GM18861 (cell line): ENCODE data around the gene JPT2.
"Not testable (repeated sequence)": the region's sequence is repeated elsewhere in the genome, so short reads cannot be mapped to it uniquely, and the experiment has no call there.

Experiments used
- ATAC-seq: cut with Tn5 transposase; IDR thresholded peaks from one replicate; pipeline ENCODE4 v1.9.1; 2021; ENCODE audit not compliant: unreplicated experiment

Gene JPT2

DNA sequence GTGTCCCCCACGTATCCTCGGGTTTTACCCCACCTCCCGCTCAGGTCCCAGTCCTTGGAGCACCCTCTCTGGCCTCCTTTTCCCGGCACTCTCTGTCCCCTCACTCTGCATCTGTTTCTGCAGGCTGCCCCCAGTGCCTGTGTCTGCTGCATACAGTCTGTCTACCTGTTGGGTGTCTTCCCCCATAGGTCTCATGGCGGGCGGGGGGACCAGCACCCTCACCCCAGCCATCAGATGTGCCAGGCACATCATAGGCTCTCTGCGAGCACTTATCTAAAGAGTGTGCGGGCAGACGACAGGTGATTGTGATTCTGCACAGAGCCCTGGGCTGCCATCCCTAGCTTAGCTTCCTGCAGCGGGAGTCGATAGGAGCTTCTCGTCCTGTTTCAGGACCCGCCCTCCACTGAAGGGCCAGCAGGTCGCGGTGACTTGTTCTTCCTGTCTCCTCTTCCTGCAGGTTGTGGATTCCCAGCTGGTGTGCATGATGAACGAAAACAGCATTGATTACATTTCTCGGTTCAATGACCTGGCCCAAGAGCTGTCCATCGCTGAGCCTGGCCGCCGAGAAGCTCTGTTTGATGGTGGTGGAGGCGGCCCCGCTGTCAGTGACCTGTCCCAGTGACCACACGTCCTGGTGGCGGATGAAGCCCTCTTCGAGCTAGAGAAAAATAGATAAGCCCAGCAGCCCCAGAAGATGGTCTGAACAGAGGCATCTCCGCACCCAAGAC, 4.5 kb upstream of the JPT2 start:
- ATAC-seq: no peak

DNA sequence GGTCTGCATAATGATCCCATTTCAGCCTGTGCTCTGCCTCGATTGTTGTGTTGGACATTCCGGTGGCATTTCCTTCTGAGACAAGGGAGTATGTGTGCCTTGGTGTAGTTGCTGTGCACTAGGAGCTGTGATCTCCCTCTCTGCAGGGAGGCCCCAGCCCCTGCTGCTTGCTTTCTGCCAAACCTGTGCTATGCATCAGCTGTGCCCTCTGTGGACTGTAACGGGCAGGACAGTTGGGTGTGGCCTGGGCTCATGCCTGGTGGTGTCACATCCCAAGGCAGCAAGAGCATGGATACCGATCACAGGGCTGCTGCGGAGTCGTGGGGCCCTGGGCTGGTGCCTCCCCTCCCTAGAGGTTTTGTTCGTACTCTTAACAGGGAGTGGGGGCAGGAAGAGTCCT, 3.8 kb upstream of the JPT2 start:
- ATAC-seq: no peak

DNA sequence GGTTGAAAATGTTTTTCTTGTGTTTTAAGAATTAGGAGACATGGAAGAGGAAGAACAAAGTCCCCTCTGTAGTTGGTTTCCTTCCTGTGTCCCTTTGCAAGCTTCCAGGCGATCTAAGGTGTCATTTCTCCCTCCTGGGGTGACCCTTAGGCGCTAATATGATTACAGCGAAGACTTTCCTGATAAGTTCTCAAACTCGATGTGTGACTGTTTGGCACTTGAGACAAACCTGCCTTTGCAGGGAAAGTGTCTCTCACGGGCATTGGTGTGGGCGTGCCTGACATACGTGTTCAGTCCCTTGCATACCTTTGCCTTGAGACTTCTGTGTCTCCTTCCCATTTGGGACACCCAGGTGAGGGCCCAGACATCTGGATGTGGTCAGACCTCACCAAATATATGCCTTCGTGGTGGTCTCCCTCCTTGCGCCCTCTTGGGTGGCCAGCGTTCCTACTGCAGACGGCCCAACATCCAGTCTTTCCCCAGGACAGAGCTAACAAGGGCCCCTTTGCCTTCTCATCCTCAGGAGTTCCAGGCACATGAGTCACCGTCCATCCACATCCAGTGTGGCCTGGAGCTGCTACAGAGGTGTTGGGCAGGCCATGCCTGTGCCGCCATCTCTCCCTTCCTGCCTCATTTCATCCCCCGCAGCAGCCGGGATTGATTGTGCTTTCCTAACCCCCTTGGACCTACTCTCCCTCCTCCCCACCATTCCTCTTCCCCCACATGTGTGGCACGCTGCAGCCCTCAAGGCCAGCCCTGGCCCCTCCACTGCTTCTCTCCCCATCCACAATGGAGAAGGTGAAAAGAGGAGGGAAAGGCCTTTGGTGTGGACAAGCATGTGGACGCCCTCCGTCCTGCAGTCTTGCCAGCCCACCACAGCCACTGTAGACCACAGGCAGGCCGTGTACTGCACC, 3.1 kb upstream of the JPT2 start:
- no peak for ATAC-seq

DNA sequence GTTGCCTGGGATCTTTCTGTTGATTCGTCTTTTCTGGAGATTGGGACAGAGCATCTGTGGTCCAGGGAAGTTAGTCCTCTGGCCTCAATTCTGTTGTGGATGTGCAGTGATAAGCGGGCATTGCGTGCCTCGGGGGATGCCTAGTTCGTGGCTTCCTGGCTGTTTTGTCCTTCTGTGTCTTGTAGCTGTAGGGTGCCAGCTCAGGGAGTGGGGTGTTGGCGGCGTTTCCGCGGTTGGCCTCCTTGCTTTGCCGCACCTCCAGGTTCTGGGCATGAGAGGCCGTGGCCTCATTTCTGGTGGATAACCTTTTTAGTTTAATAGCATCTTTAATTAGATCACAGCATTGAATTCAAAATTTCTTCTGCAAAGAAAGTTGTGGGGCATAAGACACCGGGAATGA, 1.4 kb upstream of the JPT2 start:
- no peak for ATAC-seq

DNA sequence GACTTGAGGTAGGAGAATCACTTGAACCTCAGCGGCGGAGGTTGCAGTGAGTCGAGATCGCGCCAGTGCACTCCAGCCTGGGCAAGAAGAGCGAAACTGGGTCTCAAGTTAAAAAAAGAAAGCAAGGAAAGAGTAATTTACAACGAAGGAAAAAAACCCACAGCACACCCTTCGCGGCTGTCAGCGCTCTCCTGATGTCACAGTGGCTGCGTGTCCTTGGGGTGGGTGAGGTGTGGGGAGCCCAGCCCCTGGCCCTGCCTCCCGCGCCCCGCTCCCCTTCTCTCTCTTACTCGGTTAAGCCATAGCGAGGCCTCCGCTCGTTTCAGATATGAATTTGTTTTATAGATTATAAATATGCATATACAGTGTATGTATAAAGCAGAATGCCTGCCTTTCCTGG, 740 bp upstream of the JPT2 start:
- ATAC-seq: no peak

DNA sequence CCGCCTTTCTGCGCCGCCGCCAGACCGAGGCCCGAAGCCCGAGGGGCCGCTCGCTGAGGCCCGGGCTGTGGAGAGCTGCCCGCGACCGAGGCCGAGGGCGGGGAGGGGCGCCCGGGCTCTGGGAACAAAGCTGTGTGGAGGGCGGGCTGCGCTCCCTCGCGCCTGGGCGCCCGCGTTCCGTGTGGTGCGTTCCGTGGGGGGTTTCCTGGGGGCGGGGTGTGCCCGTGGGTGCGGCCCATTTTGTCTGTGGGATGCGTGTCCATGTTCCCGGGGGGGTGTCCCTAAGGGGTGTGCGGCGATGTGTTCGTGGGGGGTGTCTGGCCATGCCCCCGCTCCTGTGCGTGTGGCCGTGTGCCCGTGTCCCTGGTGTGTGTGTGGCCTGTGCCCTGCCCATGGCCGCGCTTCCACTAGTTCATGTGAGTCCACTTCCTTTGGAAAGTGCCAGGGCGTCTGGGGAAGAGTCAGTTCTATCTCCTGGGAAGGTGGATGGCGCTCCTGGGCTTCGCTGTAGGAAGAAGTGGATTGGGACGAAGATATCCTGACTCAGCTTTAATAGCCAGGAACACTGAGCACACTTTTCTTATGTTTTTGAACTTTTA, 520 bp downstream of the JPT2 start:
- ATAC-seq: peak; percentile 15

DNA sequence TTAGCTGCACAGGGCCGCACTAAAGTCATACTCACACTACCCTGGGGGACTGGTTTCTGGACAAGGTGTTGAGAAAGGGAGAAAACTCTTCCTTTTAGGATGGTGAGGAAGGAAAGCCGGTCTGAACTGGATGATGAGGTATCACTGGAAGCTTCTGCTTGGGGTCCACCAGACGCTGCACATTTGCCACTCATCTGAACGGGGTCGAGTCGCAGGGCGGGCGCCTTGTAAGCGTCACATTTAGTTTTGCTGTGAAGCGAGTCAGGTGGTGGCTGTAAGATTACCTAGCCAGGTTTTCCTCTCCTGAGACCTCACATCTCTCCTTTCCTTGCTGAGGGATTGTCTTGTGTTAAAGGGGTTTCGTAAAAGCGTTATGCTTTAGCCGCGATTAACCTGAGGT, 2.3 kb downstream of the JPT2 start:
- ATAC-seq: no peak

DNA sequence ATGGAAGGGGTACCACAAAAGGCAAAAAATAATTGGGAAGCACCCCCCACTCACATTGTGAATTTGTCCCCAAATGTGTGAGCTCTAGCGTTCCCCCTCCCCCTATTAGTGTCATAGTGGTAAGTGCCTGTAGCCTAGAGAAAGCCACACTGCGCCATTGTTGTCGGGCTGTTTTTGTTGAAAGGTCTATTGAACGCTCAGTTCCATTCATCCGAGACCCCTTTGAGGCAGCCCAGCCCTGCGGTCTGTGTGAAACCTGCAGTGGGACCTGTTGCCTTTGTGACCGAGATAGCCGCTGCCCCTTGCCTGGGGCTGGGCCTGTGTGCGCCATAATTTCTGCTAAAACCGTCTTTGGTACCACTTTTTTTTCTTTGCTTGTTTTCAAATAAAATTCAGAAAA, 3.0 kb downstream of the JPT2 start:
- ATAC-seq: no peak

DNA sequence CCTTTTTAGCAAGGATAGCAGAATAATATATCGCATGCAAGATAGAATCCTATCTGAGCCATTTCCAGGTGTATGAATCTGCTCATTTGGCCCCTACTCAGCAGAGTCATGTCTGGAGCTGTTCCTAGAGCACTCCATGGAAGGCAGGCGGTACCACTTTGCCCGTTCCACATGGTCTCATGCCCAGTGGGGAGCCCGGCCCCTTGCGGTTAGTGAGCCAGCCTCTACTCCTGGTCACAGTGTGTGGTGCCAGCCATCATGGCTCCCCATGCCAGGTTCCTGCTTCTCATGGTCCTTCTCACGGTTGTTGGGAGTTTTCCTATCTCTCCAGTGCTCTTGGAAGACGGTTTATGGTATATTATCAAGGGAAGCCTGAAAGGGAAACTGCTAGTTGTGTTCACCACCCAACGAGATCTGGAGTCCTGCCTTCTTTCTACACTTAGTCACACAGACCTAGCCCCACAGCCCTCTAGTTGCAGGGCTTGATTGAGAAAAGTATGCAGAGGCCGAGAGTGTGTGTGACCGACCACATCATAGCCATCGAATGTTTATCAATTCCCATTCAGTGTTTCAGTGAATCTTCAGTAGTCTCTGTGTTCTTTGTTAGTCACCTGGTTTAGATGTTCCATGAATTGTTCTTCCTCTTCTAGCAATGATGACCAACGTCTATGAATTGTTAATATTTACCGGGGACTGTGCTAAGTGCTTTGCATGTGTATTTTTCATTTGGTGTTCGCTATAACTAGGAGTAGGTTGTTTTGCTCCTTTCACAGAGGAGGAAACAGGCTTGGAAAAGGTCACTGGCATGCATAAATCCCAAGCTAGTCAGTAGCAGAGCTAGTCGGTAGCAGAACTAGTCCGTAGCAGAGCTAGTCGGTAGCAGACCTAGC, 9.6 kb downstream of the JPT2 start:
- ATAC-seq: no peak

DNA sequence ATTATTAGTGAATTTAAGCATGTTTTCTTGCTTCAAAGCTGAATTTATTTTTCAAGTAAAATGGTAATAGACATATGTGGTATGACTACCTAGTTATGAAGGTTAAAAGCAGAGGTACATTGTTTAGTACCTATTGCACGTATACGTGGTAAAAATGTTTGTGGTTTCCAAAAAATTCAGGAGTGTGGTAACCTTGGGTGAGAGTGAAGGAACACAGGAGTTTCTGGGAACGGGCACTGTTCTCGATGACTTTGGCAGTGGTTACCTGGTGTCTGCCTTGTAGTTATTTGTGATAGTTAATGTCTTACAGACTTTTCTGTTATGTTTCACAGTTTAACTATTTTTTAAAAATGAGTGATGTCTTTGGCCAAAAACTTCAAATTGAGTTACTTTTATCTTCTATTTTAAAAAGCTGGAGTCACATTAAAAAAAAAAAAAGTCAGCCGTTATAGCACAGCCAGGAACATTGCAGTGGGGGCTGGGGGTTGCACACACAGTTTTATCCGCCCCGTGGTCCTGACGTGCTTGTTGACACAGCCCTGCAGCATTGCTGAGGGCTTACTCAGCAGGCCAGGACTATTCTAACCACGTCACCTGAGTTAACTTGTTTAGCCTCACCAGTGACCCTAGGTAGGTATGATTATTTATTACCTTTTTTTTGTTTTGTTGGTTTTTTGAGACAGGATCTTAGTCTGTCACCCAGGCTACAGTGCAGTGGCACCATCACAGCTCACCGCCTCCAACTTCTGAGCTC, 10.9 kb downstream of the JPT2 start:
- no peak for ATAC-seq

DNA sequence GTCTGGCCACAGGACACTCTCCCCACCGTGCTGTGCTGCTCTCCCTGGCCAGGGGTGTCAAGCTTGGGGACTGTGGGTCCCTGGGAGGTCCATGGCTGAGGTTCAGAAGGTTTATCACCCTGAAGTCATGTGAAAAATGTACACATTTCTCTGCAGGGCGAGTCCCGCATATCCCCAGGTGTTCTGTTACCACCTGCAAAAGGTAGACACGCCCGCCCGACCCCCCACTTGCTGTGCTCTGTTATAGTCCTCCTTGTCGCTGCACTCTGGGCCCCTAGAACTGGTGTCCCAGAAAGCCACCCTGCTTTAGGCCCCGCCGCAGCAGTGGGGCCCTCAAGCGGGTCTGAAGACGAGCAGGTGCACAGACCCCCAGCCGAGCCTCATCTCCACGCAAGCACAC, 11.8 kb downstream of the JPT2 start:
- ATAC-seq: no peak

DNA sequence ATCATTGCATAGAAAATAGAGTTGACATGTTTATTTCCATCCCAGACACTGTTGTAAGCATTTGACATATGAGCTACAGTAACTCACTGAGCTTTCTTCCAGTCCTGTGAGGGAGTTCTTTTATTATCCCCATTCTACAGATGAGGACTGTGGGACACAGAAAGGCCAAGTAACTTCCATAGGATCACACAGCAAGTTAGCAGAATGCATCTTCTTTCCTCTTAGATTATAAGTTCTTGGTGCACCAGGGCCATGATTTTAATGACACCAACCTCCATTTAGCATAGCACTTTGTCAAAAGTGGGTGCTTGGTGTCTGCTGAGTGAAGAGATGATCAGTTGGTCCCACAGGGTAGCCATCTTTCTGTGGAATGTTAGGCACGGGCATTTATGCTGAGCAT, 12.7 kb downstream of the JPT2 start:
- no peak for ATAC-seq

DNA sequence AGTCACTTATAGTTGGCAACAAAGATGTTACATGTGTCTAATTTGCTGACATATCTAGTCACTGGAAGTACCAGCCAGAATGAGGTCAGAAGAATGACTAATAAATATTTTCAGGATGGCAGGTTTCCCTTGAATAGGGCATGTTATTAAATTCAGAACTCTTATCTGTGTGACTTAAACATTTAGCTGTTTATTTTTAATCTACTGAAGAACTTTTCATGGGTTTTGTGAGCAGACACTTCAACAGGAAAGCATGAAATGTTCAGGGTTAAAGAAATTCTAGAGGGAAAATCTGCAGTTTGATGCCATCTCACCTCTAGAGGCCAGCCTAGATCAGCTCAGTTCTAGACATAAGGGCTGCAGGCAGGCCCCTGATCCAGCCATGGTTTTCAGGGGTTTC, 13.2 kb downstream of the JPT2 start:
- ATAC-seq: no peak

DNA sequence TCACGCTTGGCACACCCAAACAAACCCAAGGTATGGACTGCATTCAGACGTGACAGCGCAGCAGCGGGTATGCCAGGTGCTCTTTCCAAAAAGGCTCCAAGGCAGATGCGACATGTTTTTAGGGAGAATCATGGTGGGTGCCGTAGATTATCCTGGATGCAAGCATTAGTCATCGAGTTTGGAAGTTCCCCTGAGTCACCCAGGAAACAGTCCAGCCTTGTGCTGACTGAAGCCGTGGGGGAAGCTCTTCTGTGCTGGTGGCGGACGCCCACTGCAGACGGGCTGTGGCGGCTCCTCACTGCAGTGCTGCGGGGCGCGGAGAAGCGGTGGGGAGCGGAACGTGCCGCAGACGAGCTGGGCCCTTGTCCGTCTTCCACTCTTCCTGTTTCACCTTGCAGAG, 13.9 kb downstream of the JPT2 start:
- ATAC-seq: no peak

DNA sequence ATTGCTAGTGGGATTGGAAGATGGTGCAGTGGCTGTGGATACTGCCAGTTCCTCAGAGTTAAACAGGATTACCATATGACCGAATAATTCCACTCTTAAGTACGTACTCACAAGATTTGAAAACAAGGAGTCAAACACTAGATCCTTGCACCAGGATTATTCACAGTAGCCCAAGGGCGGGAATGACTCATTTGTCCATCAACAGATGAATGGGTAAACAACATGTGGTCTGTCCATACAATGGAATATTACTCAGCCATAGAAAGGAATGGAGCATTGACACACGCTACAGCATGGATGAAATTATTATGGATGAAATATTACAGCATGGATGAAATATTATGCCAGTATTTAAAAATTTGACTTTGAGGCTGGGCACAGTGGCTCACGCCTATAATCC, 18.8 kb downstream of the JPT2 start:
- ATAC-seq: no peak

DNA sequence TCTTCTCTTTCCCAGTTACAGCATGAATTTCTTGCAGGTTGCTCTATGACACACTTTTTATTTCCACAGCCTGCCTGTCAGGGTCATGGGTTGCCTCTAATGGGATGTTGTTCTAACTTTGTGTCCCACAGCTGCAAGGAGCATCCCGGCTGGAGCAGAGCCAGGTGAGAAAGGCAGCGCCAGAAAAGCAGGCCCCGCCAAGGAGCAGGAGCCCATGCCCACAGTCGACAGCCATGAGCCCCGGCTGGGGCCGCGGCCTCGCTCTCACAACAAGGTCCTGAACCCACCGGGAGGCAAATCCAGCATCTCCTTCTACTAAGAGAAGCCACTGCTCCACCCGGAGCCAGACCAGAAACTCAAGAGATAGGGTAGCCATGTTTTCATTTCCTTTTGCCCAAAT, 20.6 kb downstream of the JPT2 start:
- ATAC-seq: no peak

DNA sequence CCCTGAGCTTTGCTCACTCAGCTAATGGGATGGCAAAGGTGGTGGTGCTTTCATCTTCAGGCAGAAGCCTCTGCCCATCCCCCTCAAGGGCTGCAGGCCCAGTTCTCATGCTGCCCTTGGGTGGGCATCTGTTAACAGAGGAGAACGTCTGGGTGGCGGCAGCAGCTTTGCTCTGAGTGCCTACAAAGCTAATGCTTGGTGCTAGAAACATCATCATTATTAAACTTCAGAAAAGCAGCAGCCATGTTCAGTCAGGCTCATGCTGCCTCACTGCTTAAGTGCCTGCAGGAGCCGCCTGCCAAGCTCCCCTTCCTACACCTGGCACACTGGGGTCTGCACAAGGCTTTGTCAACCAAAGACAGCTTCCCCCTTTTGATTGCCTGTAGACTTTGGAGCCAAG, 22.2 kb downstream of the JPT2 start:
- no peak for ATAC-seq

DNA sequence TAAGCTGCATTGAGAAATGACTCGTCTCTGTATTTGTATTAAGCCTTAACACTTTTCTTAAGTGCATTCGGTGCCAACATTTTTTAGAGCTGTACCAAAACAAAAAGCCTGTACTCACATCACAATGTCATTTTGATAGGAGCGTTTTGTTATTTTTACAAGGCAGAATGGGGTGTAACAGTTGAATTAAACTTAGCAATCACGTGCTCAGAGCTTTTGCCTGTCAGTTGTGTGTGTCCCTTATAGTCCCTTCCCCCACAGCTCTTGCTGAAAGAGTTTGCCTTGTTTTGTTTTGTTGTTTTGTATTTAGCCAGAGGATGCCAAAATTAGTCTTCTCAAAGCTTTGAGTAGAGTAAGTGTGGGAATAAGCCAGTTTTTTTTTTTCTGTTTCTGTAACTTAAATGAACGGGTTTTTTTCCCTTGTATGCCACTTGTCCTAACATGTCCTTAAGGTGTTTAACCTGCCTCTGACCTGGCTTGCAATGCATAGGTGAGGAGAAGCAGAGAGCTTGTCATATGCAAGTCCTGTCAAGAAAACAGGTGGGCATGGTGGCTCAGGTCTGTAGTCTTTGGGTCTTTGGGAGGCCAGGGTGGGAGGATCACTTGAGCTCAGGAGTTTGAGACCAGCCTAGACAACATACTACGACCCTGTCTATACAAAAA, 23.3 kb downstream of the JPT2 start:
- ATAC-seq: no peak

DNA sequence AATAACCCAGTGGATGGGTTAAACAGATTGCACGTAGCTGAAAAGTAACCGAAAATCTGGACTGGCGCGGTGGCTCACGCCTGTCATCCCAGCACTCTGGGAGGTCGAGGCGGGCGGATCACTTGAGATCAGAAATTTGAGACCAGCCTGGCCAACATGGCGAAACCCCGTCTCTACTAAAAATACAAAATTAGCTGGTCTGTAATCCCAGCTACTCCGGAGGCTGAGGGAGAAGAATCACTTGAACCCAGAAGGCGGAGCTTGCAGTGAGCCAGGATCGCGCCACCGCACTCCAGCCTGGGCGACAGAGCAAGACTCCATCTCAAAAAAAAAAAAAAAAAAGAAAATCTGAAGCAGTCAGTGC, 27.2 kb downstream of the JPT2 start:
- not testable (repeated sequence) for ATAC-seq
